Brain microvascular endothelial cell (primary cell): Measurements from ENCODE around the gene BDKRB1.

Experiments
- DNase-seq: peaks from one replicate; pipeline ENCODE4 v3.0.0-alpha.2; 2020
- H3K27ac ChIP-seq: fragments of 250-450 bp; sonication (Bioruptor Pico); 2 replicates; pipeline ENCODE4 v1.5.1; 2020; ENCODE audit warnings: mild to moderate bottlenecking, moderate library complexity
- H3K27me3 ChIP-seq: fragments of 250-450 bp; sonication (Bioruptor Pico); replicated peaks from 2 replicates; pipeline ENCODE4 v1.5.1; 2020; ENCODE audit warnings: mild to moderate bottlenecking
- H3K36me3 ChIP-seq: fragments of 250-450 bp; sonication (Bioruptor Pico); replicated peaks from 2 replicates; pipeline ENCODE4 v1.5.1; 2020; ENCODE audit warnings: mild to moderate bottlenecking
- H3K4me3 ChIP-seq: 2 replicates; pipeline ENCODE4 v1.5.1; 2011; ENCODE audit warnings: low read depth, mild to moderate bottlenecking, control low read depth, low read length, moderate library complexity
- in situ Hi-C: cut with HindIII; loops from 2 replicates; pipeline ENCODE4 v1.10.0; 2017; ENCODE audit warnings: low sequenced_read_pairs, low pct_ligation_motif_present
- TF ChIP-seq, protein P1 (sequence below): IDR thresholded peaks from 2 replicates; pipeline ENCODE4 v1.5.1; 2011; ENCODE audit warnings: low read depth, mild to moderate bottlenecking, moderate library complexity, low read length, control low read depth, inconsistent platforms; ENCODE audit errors: missing control alignments

The BDKRB1 gene

DNA sequence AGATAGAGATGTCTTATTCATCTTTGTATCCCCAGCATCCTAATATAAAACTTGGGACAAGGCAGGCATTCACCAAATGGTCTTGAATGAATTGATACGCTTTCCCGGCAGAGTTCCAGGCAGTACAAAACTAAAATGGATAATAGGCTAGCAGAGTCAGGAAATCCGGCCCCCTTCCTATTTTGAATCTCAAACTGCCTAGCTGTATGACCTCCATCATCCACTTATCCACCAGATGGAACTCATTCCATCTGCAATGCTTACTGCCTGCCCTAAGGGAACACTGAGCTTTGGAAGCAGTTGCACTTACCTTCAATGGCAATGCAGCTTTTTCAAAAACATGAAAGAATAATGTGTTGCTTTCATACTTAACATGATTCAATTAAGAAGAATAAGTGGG lies 43.4 kb downstream of the BDKRB1 start:
- Histone ChIP-seq H3K36me3 (peaks cover 2% of the 10 kb centered on the region), H3K27ac (no peak overlapping the region), H3K4me3 (no peak overlapping the region), H3K27me3 (no peaks in the 10 kb centered on the region)
- TF ChIP-seq, protein P1, sequence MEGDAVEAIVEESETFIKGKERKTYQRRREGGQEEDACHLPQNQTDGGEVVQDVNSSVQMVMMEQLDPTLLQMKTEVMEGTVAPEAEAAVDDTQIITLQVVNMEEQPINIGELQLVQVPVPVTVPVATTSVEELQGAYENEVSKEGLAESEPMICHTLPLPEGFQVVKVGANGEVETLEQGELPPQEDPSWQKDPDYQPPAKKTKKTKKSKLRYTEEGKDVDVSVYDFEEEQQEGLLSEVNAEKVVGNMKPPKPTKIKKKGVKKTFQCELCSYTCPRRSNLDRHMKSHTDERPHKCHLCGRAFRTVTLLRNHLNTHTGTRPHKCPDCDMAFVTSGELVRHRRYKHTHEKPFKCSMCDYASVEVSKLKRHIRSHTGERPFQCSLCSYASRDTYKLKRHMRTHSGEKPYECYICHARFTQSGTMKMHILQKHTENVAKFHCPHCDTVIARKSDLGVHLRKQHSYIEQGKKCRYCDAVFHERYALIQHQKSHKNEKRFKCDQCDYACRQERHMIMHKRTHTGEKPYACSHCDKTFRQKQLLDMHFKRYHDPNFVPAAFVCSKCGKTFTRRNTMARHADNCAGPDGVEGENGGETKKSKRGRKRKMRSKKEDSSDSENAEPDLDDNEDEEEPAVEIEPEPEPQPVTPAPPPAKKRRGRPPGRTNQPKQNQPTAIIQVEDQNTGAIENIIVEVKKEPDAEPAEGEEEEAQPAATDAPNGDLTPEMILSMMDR: no peak
- no peak for DNase-seq
- in situ Hi-C loops: no loop called here

- Histone ChIP-seq H3K27ac (no peak overlapping the region), H3K36me3 (peaks cover 8% of the 10 kb centered on the region)
Measured at GRCh38 chr14:96303981-96304380, 48.0 kb downstream of the BDKRB1 start.

GRCh38 chr14:96304956-96305355 lies 48.9 kb downstream of the BDKRB1 start:
- no peak for DNase-seq
- no peaks in the 10 kb centered on the region for H3K27me3 ChIP-seq
- no peak overlapping the region for H3K4me3 ChIP-seq
- in situ Hi-C loops: no loop called here
- H3K36me3 ChIP-seq: peaks cover 8% of the 10 kb centered on the region
- TF ChIP-seq, protein P1: peak; percentile 44
- H3K27ac ChIP-seq: no peak overlapping the region

More at GRCh38 chr14:96303981-96304380, 48.0 kb downstream of the BDKRB1 start:
- no peaks in the 10 kb centered on the region for H3K27me3 ChIP-seq
- H3K4me3 ChIP-seq: no peak overlapping the region
- in situ Hi-C loops: no loop called here
- DNase-seq: peak; percentile 22
- TF ChIP-seq, protein P1: no peak

GRCh38 chr14:96307434-96307833 lies 51.4 kb downstream of the BDKRB1 start:
- DNase-seq: no peak
- H3K27ac ChIP-seq: no peak overlapping the region
- in situ Hi-C loops: no loop called here
- H3K4me3 ChIP-seq: no peak overlapping the region
- H3K36me3 ChIP-seq: peaks cover 10% of the 10 kb centered on the region
- H3K27me3 ChIP-seq: no peaks in the 10 kb centered on the region
- TF ChIP-seq, protein P1: no peak

GRCh38 chr14:96309133-96309895 lies 53.3 kb downstream of the BDKRB1 start:
- Histone ChIP-seq H3K4me3 (no peak overlapping the region), H3K27me3 (no peaks in the 10 kb centered on the region), H3K27ac (no peak overlapping the region), H3K36me3 (peaks cover 10% of the 10 kb centered on the region)
- in situ Hi-C loops: no loop called here
- TF ChIP-seq, protein P1: no peak
- DNase-seq: no peak
